Fibroblast of skin of abdomen (primary cell): ENCODE data around the gene RBM17.
"Not testable (repeated sequence)": the region's sequence is repeated elsewhere in the genome, so short reads cannot be mapped to it uniquely, and the experiment has no call there.

Experiments
- DNase-seq: peaks from one replicate; pipeline ENCODE4 v3.0.0-alpha.2; 2013

Gene RBM17

DNA sequence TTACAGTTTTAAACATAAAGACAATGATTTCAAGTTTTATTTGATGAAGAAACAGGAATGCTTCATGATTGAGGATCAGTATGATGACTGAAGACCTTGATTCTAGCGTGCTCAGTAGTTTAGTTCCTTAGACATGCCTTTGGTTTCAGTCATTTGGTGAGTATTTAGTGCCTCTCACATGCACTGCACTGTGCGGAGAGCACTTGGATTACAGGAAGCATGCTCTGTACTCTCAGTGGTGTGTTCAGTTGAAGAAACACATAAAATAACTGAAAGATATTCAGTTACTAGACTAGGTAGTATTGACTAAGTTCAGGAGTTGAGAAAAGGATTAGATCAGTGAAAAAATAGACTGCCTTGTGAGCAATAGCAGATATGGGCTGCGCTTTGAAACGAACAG, 25.5 kb downstream of the RBM17 start:
- no peak for DNase-seq

DNA sequence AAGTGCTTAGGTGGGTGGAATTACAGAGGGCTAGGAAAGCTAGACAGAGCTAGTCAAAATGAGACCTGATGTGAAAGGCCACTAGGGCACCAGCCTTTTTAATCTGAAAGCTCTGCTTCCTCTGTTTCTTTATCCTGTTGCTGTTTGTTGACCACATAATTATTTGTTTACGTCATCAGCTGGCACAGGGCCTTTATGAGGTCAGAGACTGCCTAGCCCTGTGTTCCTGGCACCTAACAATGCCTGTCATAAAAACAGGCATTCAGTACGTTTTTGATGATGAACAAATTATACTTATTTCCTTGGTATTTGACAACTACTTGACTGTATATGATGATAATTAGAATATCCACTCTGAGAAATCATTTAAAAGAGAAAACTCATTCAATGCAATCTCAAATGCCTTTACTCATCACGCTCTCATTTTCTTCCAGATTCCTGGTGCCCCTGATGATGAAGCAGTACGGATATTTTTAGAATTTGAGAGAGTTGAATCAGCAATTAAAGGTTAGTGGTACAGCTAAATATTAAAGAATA, 26.0 kb downstream of the RBM17 start:
- peak; percentile 52 for DNase-seq

DNA sequence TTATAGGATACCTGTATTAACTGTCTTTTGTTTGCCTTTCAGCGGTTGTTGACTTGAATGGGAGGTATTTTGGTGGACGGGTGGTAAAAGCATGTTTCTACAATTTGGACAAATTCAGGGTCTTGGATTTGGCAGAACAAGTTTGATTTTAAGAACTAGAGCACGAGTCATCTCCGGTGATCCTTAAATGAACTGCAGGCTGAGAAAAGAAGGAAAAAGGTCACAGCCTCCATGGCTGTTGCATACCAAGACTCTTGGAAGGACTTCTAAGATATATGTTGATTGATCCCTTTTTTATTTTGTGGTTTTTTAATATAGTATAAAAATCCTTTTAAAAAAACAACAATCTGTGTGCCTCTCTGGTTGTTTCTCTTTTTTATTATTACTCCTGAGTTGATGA, 26.6 kb downstream of the RBM17 start:
- peak; percentile 47 for DNase-seq

DNA sequence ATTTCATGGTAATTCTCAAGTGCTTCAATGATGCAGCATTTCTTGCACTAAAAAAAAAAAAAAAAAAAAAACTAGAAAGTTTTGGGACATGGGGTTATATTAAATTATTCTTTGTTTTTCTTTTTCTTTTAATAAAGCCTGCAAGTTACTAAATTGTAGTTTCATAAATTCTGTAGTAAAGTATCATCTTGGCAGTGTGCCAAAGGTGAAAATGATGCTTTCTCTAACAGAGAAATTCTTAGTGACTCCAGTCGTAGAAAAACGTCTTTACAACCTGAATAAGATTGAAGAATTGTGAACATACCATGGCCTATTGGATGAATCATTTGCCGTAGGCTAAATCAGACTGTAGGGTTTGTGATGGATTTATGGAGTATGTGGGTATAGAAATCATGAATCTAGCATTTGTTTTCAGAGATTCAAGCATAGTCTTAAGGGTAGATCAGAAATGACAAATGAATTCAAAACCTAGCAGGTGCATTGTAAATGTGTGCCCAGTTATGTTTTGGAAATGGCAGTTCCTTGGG, 27.1 kb downstream of the RBM17 start:
- DNase-seq = no peak

DNA sequence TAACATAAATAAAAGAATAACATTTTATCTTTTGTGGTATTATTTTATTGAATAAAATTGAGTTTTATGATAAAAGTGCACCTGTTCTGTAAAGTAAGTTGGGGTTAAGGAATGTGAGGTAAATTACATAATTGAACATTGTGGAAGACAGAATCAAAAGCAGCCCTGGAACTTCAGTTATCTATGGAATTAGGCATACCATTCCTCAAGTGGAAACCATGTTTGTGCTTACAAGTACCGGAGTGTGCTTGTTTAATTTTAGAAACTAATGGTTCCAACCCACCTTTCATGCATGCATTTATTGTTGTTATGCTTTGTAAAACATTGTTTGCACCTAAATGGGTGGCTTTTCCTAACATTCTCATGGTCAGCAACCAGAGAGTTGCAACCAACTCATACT, 28.0 kb downstream of the RBM17 start:
- no peak for DNase-seq

DNA sequence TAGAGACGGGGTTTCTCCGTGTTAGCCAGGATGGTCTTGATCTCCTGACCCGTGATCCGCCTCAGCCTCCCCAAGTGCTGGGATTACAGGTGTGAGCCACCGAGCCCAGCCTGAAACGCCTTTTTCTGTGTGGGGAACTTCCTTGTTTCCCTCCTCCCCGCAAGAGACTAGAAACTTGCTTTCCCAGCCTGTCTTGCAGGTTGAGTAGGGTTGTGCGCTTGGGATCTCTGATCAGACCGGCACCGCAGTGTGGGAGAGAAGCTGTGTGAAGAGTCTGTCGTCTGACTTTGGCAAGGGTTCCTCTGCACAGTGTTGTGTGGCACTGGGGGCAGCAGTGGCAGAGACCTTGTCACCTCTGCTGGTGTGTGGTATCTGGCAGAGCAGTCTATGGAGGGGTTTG, 28.9 kb downstream of the RBM17 start:
- no peak for DNase-seq

DNA sequence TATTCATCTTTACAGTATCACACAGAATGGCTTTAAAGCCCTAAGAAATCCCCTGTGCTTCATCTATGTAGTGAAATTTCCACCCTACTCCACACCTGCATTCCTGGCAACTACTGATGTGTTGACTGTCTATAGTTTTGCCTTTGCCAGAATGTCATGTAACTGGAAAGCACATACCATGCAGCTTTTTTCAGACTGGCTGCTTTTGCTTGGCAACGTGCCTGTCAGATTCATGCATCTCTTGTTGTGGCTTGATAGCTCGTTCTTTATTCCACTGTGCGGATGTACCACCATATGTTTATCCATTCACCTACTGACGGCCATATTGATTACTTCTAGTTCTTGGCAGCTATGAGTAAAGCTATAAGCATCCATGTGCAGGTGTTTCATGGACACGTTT, 30.6 kb downstream of the RBM17 start:
- DNase-seq = no peak

DNA sequence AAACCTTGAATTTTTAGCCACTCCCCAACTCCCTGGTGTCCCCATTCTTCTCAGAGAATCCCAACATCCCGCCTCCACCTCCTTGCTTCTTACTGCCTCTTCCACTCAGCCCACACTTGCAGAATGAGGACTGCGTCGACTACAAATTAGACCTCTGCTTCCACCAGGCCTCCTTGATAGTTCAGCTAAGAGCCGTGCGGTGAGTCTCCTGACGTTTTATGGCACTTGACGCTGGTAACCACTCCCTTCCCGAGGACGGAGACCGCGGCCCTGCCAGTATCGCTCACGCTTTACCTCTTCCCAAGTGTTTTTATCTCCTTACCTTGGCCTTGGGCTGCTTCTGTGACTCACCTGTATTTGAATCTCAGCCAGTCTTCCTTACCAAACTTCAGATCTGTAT, 31.1 kb downstream of the RBM17 start:
- DNase-seq = no peak

DNA sequence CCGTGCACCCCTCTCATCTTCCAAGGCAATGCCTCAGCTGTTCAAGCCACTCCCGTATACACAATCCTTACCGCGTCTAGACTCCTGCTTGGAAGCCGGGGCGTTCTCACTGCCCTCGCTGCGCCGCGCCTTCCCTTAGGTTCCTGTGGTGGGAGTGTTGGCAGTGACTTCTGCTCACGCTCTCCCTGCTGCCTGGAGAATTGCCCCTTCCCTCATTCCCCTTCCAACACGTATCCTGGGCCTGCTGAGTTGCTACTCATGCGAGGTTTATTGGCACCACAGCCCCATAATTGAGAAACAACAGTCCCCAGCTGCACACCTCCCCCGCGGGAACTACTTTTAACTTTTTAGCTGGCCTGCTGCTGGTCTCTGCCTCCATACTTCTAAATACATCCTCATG, 31.9 kb downstream of the RBM17 start:
- no peak for DNase-seq

DNA sequence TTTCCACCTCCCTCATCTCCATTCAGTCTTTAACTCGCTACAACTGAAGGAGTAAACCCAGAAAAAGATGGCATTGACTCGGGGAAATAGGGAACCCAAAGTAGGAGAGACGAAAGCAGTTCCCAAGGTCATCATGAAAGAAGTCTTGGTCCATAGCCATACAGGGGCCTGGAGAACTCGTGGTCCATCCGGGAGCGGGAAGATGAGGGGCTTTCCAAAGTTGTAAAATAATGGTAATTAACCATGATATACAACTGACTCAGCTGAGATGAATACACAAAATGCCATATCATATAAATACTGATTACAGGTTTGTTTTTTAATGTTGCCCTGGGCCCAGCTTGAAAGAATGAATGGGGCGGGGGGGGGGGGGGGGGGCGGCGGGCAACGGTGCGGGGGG, 32.3 kb downstream of the RBM17 start:
- DNase-seq = no peak

DNA sequence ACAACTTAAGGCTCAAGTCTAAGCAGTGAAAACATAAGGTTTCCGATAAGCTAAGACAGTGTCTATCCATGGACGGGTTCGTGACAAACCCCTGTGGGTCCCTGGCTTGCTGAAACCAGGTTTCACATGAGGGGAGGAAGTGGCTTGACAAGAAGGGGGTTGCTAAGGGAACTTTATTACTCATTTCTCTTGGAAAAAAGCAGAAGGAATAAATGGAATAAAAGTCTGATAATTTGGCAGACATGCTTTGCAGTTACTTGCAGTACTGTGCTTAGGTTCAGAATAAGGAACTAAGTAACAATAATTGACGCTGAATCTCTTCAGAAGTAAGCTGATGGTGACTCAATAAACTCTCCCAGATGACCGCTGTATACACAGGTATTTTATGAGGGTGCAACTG, 34.7 kb downstream of the RBM17 start:
- no peak for DNase-seq

DNA sequence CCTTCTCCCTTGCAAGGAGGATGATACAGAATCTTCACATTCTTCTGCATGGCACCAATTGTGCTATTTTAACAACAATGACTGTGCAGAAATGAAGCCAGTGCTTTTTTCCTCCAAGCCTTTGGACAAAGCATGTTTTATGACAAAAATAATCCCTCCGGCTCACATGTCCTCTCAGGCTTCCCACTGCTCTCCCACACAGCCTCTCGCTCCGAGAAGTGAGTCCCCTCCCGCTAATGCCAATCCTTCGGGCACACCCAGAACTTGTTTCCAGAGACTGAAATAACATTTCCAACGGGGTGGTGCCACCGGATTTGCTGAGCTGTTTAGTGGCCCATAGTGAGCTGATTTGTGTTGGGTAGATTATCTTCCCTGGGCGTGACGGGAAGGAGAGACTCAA, 35.8 kb downstream of the RBM17 start:
- DNase-seq = no peak

DNA sequence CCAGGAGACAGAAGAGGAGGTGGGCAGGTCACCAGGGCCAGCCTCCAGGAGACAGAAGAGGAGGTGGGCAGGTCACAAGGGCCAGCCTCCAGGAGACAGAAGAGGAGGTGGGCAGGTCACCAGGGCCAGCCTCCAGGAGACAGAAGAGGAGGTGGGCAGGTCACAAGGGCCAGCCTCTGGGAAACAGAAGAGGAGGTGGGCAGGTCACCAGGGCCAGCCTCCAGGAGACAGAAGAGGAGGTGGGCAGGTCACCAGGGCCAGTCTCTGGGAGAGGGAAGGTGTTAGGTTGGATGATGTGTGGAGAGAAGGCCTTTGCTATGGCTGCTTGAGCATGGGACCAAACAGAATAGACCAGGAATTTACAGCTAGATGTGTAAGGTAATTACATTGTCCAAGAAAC, 38.6 kb downstream of the RBM17 start:
- not testable (repeated sequence) for DNase-seq

DNA sequence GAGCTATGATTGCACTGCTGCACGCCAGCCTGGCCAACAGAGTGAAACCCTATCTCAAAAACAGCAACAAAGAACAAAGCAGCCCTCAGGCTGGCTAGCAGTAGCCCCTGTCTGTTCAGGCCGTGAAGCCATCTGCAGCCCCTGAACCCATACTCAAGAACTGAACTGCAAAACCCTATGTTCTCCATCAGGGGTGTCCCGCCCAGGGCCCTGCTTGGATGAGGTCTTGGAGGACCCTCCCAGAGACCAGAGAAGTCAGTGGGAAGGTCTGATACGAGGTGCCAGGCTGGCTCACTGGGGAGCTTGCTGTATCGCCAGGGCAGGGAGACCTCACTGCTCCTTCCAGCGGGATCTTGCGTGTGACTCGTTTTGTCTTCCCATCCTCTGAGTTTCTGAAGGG, 39.3 kb downstream of the RBM17 start:
- DNase-seq = no peak

DNA sequence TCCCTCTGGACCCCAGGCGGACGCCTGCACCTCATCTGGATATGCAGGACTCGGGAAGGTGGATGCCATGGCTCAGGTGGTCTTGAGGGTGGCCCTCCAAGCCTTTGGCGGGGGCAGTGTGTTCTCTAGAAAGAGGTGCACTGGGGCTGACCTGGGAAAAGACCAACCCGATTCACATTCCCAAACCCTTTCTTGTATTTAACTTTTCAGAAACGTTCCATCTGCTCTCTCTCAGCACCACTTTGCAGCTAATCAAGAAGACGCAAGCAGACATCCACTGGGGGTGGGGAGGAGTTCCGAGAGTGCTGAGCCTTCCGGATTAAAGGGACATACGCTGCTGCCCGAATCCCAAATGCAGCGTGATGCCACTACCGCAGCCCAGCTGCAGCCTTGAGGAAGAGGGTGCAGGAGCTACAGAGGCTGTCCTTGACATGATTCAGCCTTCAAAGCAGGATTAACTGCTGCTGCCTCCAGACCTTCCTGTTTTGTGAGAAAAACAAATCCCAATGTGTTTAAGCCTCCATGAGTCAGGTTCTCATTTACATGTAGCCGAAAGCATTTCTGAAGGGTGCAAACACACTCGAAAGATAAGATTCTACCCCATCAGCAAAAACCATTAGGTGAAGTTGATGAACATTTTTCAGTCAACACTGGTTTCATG, 39.9 kb downstream of the RBM17 start:
- DNase-seq = peak; percentile 57

DNA sequence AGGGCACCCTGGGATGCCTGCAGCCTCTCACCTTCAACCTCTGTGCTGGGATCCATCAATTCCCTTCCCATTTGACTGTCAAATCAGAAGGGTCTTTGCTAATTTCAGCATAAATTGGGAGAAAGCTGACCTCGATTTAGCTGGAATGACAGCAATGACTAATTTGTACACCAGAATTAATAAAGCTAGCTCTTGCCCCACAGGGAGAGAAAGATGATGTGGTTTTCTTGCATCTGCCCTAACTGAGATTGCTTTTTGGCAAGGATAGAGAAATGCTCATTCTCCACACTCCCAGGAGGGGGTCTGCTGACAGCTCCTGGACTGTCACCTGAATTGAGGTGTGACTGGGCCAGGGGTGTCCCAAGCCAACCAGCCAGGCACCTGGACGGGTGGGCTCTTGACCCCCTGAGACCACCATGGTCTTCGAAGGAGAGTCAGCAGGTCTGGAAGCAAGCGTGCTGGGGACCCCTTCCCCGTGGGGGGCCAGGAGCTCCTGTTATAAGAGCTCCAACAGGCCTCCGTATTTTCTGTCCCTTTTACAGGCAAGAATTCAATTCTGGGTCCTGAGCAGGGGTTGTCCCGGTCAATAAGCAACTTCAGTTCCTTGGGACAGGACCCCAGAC, 42.1 kb downstream of the RBM17 start:
- no peak for DNase-seq

DNA sequence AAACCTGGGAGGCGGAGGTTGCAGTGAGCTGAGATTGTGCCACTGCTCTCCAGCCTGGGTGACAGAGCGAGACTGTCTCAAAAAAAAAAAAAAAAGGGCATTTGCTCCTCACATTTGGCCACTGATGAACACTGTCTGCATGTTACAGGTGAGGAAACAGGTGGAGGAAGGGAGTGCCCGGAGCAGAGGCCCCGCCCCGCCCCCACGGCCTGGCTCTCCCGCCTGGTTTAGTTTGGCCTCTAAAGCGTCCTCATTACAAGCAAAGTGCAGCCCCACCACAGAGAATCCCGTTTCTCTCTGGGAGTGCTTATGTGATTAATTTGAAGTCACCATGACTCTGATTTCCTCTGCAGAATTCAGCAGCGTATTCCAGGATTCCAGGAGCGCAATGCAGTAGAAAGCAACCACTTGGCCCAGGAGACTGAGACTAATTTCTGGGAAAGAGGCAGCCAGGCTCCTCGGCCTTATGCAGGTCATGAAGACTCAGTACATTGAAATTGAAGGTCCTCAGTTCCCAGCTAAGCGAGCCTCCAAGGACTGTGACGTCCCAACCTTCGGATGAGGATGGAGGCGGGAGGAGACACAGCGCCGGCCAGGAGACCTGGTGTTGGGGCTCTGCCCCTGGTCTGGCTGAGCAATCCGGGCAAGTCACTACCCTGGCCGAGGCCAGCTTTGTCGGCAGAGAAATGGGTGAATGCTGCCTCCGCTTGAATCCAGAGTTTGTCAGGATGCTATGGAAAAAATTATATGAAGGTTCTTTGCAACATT, 44.7 kb downstream of the RBM17 start:
- DNase-seq = no peak

DNA sequence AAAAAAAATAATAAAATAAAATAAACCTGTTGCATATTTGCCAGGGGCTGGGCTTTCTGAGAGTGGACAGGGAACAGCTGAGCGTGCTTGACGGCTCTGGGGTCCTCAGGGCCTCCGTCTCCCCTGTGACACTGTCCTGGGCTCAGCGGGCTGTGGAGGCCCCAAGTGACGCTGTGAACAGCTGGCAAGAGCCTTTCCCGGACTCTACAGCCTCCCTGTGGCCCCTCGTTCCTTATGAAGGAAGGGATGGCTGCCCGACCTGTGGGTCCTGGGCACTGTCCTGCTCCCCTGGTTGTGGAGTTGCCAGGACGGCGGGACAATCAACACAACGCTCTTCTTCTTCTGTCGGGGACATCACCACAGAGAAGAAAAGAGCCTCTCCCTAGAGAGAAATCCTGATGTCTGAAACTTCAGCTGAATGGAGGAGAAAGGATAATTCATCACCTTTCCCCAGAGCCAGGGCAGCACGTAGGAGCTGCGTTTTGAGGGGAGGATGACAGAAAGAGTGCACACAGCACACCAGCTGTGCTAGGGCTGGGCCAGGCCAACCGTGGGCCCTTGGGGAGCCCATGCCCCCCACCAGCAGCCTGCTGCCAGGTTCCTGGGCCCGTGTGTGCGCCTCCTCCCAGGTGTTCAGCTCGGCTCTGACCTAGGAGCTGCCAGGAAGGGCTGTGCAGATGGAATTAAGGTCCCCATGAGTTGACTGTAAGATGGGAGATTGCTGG, 45.4 kb downstream of the RBM17 start:
- DNase-seq = no peak

DNA sequence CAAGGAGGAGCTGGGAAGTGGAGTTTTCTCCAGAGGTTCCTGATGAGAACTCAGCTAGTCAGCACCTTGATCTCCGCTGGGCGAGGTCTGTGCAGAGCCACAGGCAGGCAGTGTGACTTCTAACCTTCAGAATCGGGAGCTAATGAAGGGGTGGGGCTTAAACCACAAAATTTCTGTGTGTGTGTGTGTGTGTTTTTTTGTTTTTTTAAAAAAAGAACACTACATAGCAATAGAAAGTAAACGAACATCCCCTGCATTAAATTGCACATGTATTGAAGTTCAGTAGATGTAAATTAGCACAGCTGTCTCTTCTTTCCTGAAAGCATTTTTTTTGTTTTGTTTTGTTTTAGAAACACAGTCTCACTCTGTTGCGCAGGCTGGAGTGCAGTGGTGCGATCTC, 46.2 kb downstream of the RBM17 start:
- DNase-seq = no peak

DNA sequence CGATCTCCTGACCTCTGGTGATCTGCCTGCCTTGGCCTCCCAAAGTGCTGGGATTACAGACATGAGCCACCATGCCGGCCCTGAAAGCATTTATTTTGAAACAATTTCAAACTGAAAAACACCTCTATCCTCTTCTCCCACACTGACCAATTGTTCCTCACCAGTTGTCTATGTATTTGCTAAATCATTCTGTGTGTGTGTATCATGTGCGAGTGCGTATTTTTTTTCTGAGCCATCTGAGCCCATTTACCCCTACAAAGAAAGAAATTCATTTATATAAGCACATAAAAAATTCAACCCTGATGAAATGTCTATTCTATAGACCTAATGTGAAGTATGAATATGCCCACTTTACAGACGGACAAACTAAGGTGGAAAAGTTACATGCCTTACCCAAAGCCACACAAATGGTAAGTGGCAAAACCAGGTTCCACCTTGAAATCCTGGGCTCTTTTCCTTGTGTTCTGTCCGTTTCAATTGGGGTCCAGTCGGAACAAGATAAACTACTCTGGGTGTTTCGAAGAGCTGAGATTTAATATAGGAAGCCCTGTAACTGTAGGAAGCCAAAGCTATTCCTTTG, 46.8 kb downstream of the RBM17 start:
- DNase-seq = no peak

DNA sequence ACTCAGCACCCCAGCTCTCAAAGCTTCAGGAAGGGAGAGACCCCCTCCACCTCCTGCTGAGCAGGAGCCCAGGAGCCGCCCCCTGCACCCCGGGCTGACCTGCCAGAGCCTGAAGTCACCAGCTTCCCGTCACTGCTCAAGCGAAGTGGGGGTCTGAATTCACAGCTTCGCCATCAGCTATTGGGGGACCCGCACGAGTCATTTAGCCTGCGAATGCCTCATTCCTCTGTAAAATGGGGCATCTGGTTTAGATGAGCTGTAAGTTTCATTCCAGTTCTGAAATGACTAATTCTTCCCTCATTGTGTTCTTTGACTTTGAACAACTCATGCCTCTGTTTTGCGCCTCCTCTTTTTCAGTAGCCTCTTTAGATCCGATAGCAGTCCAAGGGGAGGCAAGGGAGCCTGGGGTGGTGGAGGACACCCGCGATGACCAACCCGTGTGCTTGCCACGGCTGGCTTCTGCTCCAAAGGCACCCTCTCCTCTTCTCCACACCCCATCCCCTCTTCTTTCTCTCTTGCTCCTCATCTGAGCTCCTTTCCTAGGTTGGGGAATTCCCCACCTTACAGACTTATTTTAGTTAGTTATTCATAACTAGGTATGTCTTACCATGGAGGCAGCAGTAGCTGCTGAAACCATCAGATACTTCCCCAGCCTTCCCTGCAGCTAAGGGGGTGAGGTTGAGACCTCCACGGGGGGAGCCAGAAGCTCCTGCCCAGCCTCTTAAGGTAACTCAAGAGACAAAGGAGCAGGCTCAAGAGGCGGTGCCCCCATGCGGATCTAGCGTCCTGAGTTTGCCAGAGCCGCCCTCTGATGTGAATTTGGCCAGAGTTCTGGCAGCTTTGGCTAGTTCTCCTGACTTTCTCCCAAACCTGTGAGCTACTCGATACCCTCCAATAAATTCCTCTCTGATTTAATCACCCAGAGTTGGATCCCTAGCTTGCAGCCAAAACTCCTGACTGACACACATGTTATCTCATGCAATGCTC, 47.7 kb downstream of the RBM17 start:
- DNase-seq = peak; percentile 81
